Kidney glomerular epithelial cell (primary cell): ENCODE results near the gene SNTB2.

Source experiments
- DNase-seq: peaks from one replicate; lab custom pipeline; 2025; lab: John Stamatoyannopoulos, UW

SNTB2 gene

DNA sequence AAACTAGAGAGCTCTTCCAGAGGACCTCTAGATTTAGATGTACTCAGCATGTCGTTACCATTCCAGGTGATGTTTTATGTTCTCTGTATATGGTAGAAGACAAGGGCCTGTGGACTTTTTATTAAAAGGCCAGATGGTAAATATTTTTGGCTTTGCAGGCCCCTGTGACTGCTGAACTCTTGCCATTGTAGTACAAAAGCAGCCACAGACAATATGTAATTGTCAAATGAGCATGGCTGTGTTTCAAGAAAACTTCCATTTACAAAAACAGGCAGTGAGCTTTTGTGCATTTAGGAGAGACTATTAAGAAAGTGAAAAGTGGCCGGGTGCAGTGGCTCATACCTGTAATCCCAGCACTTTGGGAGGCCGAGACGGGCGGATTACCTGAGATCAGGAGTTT lies 157.2 kb downstream of the SNTB2 start:
- DNase-seq: no peak

DNA sequence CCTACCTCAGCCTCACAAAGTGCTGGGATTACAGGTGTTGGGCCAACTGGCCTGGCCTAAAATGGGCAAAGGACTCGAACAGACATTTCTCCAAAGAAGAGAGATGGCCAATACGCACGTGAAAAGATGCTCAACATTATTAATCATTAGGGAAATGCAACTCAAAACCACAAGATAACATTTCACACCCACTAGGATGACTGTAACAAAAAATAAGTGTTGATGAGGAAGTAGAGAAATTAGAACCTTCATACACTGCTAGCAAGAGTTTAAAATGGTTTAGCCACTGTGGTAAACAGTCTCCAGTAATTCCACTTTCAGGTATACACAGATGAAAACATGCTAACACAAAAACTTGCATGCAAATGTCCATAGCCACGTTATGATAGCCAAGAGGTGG lies 159.0 kb downstream of the SNTB2 start:
- DNase-seq: no peak

DNA sequence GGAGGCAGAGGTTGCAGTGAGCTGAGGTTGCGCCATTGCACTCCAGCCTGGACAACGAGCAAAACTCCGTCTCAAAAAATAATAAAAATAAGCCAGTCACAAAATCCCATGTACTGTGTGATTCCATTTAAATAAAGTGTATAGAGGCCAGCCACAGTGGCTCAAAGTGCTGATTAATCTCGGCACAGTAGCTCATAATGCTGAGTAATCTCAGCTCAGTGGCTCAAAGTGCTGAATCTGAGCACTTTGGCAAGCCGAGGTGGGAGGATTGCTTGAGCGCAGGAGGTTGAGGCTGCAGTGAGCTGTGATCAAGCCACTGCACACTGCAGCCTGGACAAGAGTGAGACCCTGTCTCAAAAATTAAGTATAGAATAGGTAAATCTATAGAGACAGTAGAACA lies 159.7 kb downstream of the SNTB2 start:
- DNase-seq: no peak

- no peak for DNase-seq
Measured at GRCh38 chr16:69348222-69348621, 161.3 kb downstream of the SNTB2 start.

- no peak for DNase-seq
Measured at GRCh38 chr16:69349536-69349935, 162.6 kb downstream of the SNTB2 start.

- no peak for DNase-seq
Measured at GRCh38 chr16:69350536-69351133, 163.7 kb downstream of the SNTB2 start.

DNA sequence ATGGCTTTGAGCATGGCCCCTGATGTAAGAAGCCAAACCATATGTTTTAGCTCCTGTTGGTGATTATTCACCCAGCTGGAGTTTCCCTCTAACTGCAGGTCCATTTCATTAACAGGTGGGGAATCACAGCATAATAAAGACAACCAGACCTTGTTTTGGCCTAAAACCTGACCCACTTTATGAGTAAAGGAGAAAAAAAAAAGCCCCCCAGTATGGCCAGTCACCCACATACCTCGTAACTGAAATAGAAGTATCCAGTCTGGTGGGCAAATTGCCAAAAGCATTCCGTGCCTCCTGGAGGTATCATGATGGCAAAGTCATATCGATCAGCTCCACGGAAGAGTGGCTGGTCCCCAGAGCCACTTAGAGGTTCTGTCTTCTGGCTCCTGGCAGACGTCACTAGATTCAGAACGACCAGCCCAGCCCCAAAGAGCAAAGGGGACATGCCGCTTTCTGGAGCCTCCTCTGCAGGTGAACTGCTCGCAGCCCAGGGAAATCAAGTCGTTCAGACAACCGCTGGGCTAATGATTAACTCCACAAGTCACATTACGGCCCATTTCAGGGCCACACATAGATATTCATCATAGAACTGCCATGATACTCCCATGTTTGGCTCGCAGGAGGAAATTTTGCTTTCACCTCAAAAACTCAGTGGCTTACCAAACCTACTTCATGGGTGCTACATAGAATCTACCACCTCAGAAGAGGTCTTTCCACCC lies 164.5 kb downstream of the SNTB2 start, which contains the start of gene TMED6:
Gene TMED6 (minus strand): TSS at position 478 of the 719 bp plus-strand sequence. CDS start 33 bp downstream, at position 445.
- DNase-seq: no peak
